GM23248 (cell line): Measurements from ENCODE around the gene MAML3. TPM values are rescaled to one million over a fixed set of nuclear protein-coding genes. Genes with fewer than 3 reads are reported as not detected.

ENCODE experiments used
- DNase-seq: peaks from one replicate; pipeline ENCODE4 v3.0.0-alpha.2; 2015
- H2AFZ ChIP-seq: fragments of 200-600 bp; sonication (generic); 2 replicates; pipeline ENCODE4 v1.6.1; 2016; ENCODE audit warnings: antibody characterized with exemption
- H3F3A ChIP-seq: fragments of 200-600 bp; sonication (generic); 2 replicates; pipeline ENCODE4 v1.6.1; 2016; ENCODE audit warnings: mild to moderate bottlenecking, antibody characterized with exemption, mixed run types; ENCODE audit not compliant: insufficient read depth
- H3K27ac ChIP-seq: fragments of 200-600 bp; sonication (generic); 2 replicates; pipeline ENCODE4 v1.5.1; 2016; ENCODE audit warnings: mild to moderate bottlenecking
- H3K27me3 ChIP-seq: fragments of 200-600 bp; sonication (generic); replicated peaks from 2 replicates; pipeline ENCODE4 v1.6.1; 2016; ENCODE audit warnings: mild to moderate bottlenecking; ENCODE audit not compliant: insufficient read depth
- H3K36me3 ChIP-seq: fragments of 200-600 bp; sonication (generic); 2 replicates; pipeline ENCODE4 v1.6.1; 2016; ENCODE audit warnings: low read depth, mild to moderate bottlenecking
- H3K4me1 ChIP-seq: fragments of 200-600 bp; sonication (generic); 2 replicates; pipeline ENCODE4 v1.6.1; 2016; ENCODE audit warnings: mild to moderate bottlenecking; ENCODE audit not compliant: insufficient read depth
- H3K4me2 ChIP-seq: fragments of 200-600 bp; sonication (generic); one replicate; pipeline ENCODE4 v1.6.1; 2016; ENCODE audit warnings: mild to moderate bottlenecking; ENCODE audit not compliant: unreplicated experiment
- H3K4me3 ChIP-seq: fragments of 200-600 bp; sonication (generic); 2 replicates; pipeline ENCODE4 v1.5.1; 2016; ENCODE audit warnings: mild to moderate bottlenecking
- H3K79me2 ChIP-seq: fragments of 200-600 bp; sonication (generic); 2 replicates; pipeline ENCODE4 v1.6.1; 2016; ENCODE audit warnings: mild to moderate bottlenecking; ENCODE audit not compliant: insufficient read depth
- H3K9ac ChIP-seq: fragments of 200-600 bp; sonication (generic); 2 replicates; pipeline ENCODE4 v1.6.1; 2016; ENCODE audit warnings: mild to moderate bottlenecking
- H3K9me2 ChIP-seq: fragments of 200-600 bp; sonication (generic); 2 replicates; pipeline ENCODE4 v1.6.1; 2016; ENCODE audit warnings: mixed run types, mild to moderate bottlenecking, moderate library complexity; ENCODE audit not compliant: insufficient read depth
- H3K9me3 ChIP-seq: fragments of 200-600 bp; sonication (generic); one replicate; pipeline ENCODE4 v1.6.1; 2017; ENCODE audit warnings: low read depth
- H4K20me1 ChIP-seq: fragments of 200-600 bp; sonication (generic); 2 replicates; pipeline ENCODE4 v1.6.0; 2016; ENCODE audit not compliant: insufficient read depth
- EZH2 ChIP-seq: fragments of 200-600 bp; sonication (generic); IDR thresholded peaks from 2 replicates; pipeline ENCODE4 v1.6.1; 2018; ENCODE audit warnings: antibody characterized with exemption, mild to moderate bottlenecking; ENCODE audit not compliant: insufficient read depth, poor library complexity, severe bottlenecking
- EZH2phosphoT487 ChIP-seq: fragments of 200-600 bp; sonication (generic); IDR thresholded peaks from 2 replicates; pipeline ENCODE4 v1.6.1; 2018; ENCODE audit warnings: antibody characterized with exemption, moderate library complexity, mild to moderate bottlenecking, low read depth; ENCODE audit not compliant: insufficient read depth
- WGBS, 2 experiments: methylation state at CpG; one replicate each; pipeline ENCODE4 v1.1.6; 2015 to 2017; ENCODE audit warnings: low lambda C conversion rate in 2 of 2, low coverage in 1 of 2; ENCODE audit errors: missing lambda C conversion rate in 2 of 2; 5-methylcytosine and 5-hydroxymethylcytosine counted together
- in situ Hi-C: fragments of 300-500 bp; cut with MboI; formaldehyde crosslinking; loops from 2 replicates; pipeline ENCODE4 v1.15.0; 2020
- polyA plus RNA-seq: library from polyadenylated mRNA; unstranded; fragments of >200 nt; fragmentation: Nextera tagmentation; extraction: Ambion mirVana; gene quantifications from 2 replicates; pipeline ENCODE4 v1.2.1, GENCODE V29; 2016
- total RNA-seq: library from RNA; depleted of rRNA; stranded (reverse); fragments of >200 nt; shearing (Covaris generic); gene quantifications from 2 replicates; pipeline ENCODE4 v1.2.3, GENCODE V29; 2014

MAML3 gene
- total and polyA plus RNA-seq, 2 experiments from 2014 or later: 0.96 to 1.5 TPM

DNA sequence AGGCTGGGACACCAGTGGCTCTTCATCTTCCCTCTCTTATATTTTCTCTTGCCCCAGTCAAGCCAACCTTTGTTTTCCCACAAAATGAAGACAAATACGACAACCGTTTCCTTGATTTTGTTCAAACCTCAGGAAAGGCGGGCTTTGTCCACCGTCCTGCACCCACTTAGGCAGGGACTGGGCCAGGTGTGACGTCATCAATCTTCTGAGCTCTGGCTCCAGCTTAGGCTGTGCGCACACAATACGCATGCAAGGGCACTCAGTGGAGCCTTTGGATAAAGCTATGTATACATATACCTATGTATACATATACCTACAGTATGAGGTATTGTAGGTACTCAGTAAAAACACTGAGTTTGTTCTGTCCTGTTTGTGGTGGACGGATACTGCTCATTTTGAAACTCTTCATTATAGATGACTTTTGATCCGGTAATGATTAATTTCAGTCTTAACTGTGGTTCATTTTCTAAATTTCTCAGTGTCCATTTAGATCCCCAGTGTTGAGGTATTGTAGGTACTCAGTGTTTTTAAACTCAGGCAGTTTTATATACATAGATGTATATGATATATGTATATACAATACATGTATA is 293.5 kb downstream of the MAML3 start:
- Histone ChIP-seq H4K20me1 (no peaks in the 10 kb centered on the region), H3K9me2 (no peaks in the 10 kb centered on the region), H3F3A (no peaks in the 10 kb centered on the region), H3K36me3 (no peaks in the 10 kb centered on the region), H2AFZ (no peak overlapping the region), H3K9ac (no peak overlapping the region), H3K4me2 (no peak overlapping the region), H3K27me3 (no peaks in the 10 kb centered on the region), H3K27ac (no peak overlapping the region), H3K4me3 (no peak overlapping the region), H3K4me1 (no peaks in the 10 kb centered on the region), H3K79me2 (no peaks in the 10 kb centered on the region), H3K9me3 (no peaks in the 10 kb centered on the region)
- WGBS, 2 experiments: 85 to 92% methylated on average over 9 of the region's 9 CpGs
- TF ChIP-seq EZH2phosphoT487: no peak
- no peak for TF ChIP-seq EZH2
- in situ Hi-C loops: no loop called here
- no peak for DNase-seq

DNA sequence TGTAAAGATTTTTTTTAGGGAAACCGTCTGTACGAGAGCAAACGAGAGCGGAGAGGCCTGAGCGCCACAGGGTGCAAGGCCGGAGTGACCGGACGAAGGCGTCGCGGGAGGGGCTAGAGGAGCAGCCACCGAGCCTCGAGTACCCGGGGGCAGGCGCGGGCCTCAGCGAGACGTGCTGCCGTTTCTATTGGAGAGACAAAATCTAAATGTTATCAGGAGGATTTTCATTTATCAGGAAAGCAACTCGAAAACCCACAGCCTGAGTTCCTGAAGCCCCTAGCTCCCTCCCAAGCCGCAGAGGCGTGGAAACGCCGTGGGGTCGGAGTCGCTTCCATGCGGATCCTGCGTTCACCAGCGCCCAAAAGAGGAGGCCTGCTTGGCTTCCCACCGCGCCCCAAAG is 294.1 kb downstream of the MAML3 start:
- in situ Hi-C loops: no loop called here
- no peaks in the 10 kb centered on the region for H4K20me1 ChIP-seq

DNA sequence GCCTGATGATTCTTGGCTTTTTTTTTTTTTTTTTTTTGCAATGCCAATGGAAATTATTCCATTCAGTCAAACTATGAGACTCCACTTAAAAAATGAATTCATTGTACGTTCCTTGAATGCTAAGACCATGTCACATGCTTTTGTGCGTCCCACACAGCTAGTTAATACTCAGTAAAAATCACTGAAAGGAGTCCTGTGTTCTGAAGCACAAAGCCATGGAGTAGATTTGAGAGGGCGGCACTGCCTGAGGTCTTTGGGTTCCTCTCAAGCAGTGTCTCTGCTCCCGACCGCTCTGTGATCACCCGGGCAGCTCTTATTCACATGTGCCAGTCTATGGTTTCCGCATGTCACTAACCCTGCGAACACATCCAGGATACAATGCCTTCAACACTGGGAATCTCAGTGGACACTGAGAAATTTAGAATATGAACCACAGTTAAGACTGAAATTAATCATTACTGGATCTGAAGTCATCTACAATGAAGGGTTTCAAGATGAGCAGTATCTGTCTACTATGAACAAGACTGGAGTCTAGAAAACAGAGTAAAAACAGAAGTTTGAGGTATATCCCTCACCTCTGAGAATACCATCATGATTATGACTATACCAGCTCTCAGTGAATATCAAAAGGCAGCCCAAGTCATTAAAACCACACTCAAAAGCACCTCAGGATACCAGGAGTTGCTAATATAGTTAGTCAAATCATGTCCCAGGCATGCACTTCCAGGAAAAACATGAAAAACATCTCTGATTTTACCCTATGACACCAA is 295.4 kb downstream of the MAML3 start:
- no peaks in the 10 kb centered on the region for H3K27me3 ChIP-seq
- TF ChIP-seq EZH2phosphoT487: no peak
- TF ChIP-seq EZH2: no peak

More for the DNA sequence above, 294.1 kb downstream of the MAML3 start:
- TF ChIP-seq EZH2phosphoT487: no peak
- Histone ChIP-seq H3K9me3 (no peaks in the 10 kb centered on the region), H3K4me3 (no peak overlapping the region), H3K79me2 (no peaks in the 10 kb centered on the region), H3K9ac (no peak overlapping the region), H3K4me2 (no peak overlapping the region), H3F3A (no peaks in the 10 kb centered on the region), H3K36me3 (no peaks in the 10 kb centered on the region), H3K27me3 (no peaks in the 10 kb centered on the region), H2AFZ (no peak overlapping the region), H3K9me2 (no peaks in the 10 kb centered on the region), H3K27ac (no peak overlapping the region), H3K4me1 (no peaks in the 10 kb centered on the region)
- WGBS, 2 experiments: 91 to 96% methylated on average over 31 of the region's 31 CpGs
- no peak for DNase-seq

DNA sequence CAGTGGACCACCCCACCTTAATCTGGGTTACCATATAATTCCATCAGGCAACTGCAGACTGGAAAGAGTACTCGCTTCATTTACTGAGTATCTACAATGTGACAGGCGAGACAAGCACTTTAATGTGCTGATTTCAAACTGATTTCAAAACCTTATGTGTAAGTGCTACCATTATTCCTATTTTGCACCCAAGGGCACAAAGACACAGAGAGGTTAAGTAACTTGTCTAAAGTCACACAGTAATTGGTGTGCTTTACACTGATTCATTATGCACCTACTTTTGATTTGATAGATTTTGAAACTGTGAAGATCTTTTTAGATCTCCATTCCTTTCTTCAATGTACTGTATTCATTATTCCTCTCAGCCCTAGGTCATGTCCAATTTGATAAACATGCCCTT is 296.0 kb downstream of the MAML3 start:
- DNase-seq: no peak
- H3K4me3 ChIP-seq: no peak overlapping the region

More for the DNA sequence above, 295.4 kb downstream of the MAML3 start:
- H3F3A ChIP-seq: no peaks in the 10 kb centered on the region
- no peak overlapping the region for H3K27ac ChIP-seq
- WGBS, 2 experiments: 95 to 98% methylated on average over 8 of the region's 8 CpGs
- H3K9ac ChIP-seq: no peak overlapping the region
- no peak for DNase-seq
- in situ Hi-C loops: no loop called here
- H3K79me2 ChIP-seq: no peaks in the 10 kb centered on the region
- H3K4me2 ChIP-seq: no peak overlapping the region
- no peaks in the 10 kb centered on the region for H3K9me3 ChIP-seq
- no peak overlapping the region for H3K4me3 ChIP-seq
- H3K4me1 ChIP-seq: no peaks in the 10 kb centered on the region
- no peak overlapping the region for H2AFZ ChIP-seq
- no peaks in the 10 kb centered on the region for H4K20me1 ChIP-seq
- H3K36me3 ChIP-seq: no peaks in the 10 kb centered on the region
- H3K9me2 ChIP-seq: no peaks in the 10 kb centered on the region

More for the DNA sequence above, 296.0 kb downstream of the MAML3 start:
- Histone ChIP-seq H3K27me3 (no peaks in the 10 kb centered on the region), H3K27ac (no peak overlapping the region), H2AFZ (no peak overlapping the region), H3F3A (no peaks in the 10 kb centered on the region), H3K4me2 (no peak overlapping the region), H4K20me1 (no peaks in the 10 kb centered on the region), H3K4me1 (no peaks in the 10 kb centered on the region), H3K79me2 (no peaks in the 10 kb centered on the region), H3K9me2 (no peaks in the 10 kb centered on the region), H3K9me3 (no peaks in the 10 kb centered on the region), H3K36me3 (no peaks in the 10 kb centered on the region), H3K9ac (no peak overlapping the region)
- in situ Hi-C loops: no loop called here
- TF ChIP-seq EZH2phosphoT487 (no peak), EZH2 (no peak)
- WGBS, 2 experiments: 93 to 96% methylated on average over 2 of the region's 2 CpGs
